Measurements from ENCODE around the gene CLCN6. TPM values are rescaled to one million over a fixed set of nuclear protein-coding genes. Genes with fewer than 3 reads are reported as not detected.

CLCN6 gene
- total RNA-seq, 1 experiment from 2014 or later: 5.1 TPM

DNA sequence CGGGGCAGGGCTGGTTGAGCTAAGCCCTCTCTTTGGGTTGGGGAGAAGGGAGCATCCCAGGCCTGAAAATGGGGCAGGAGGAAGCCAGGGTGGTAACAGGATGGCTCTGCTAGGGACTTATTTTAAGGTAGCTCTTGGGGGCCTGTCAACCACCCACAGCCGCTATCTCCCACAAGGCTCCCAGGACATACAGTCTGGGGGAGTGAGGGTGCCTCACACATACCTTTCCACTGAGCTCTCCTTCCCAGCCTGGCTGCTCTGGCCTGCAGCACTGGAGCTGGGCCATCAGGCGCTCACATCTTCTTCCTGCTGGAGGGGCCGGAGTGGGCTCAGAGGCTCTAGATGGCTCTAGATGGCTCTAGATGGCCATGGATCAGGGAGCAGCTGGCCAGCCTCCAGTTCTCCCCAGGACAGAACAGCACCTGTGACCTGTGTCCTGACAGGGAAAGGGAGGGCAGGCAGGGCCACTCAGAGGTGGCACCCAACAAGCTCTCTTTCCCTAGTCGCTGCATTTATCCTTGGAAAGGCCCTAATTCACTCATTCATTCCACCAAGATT is 63.7 kb downstream of the CLCN6 start:
- Histone ChIP-seq H3K4me3 (no peak overlapping the region), H3K27me3 (replicated peaks) (no peaks in the 10 kb centered on the region)

DNA sequence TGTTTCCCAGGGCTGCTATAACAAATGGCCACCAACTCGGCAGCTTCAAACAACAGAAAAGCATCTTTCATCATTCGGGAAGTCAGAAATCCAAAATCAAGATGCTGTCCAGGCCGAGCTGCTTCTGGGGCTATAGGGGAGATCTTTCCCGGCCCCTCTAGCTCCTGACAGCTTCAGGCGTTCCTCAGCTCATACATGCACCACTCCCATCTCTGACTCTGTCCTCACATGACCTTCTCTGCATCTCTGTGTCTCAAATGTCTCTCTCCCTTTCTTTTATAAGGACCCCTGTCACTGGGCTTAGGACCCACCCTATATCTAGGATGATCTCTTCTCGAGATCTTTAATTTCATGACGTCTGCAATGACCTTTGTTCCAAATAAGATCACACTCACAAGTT is 66.6 kb downstream of the CLCN6 start:
- H3K36me3 ChIP-seq: no peaks in the 10 kb centered on the region
- H3K4me1 ChIP-seq (replicated peaks): 0 out of 2 replicates have a peak, but pooled peaks cover 3% of the 10 kb centered on the region
- no peak overlapping the region for H3K27ac ChIP-seq
- no peaks in the 10 kb centered on the region for H3K9me3 ChIP-seq (replicated peaks)
- H3K27me3 ChIP-seq (replicated peaks): no peaks in the 10 kb centered on the region
- DNase-seq (ENCODE audit: low read depth in 1 of 2, low spot score in 2 of 2): no peak
- H3K4me3 ChIP-seq: no peak overlapping the region

More for the DNA sequence above, 63.7 kb downstream of the CLCN6 start:
- Histone ChIP-seq H3K4me1 (replicated peaks) (0 out of 2 replicates have a peak, but pooled peaks cover 3% of the 10 kb centered on the region), H3K36me3 (no peaks in the 10 kb centered on the region), H3K27ac (no peak overlapping the region), H3K9me3 (replicated peaks) (no peaks in the 10 kb centered on the region)
- no peak for DNase-seq (ENCODE audit: low read depth in 1 of 2, low spot score in 2 of 2)

DNA sequence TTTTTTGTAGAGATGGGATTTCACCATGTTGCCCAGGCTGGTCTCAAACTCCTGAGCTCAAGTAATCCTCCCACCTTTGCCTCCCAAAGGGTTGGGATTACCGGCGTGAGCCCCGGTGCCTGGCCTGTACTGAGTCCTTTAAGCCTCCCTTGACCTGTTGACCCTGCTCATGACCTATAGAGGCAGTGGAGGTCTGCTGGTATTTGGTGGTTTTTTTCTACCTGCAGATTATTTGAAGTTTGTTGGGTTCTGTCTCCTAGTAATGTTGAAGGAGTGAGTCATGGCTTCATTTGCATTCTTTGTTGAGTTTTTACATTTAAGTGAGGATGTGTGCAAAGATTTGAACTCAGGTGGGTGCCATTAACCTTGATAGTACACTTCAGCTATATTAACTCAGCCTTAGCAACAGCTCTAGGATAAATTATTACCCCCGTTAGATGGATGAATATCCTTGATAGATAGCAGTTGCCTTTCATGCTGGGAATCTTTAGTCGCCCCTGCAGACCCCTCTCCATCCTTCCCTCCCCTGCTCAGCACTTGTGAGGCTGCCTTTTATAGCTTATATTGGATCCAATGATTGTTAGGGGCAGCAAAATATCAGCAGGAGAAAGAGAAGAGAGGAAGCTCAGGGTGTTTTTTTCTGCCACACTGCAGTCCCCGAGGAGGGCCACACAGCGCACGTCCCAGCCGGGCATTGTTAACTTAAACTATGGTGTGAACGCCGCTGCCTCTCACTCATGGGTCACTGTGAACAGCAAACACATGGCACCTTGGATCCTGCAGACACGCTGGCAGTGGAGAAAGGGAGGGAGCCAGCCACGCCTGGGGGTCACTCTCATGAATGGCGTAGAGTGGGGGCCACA is 67.6 kb downstream of the CLCN6 start:
- Histone ChIP-seq H3K27ac (no peak overlapping the region), H3K9me3 (replicated peaks) (no peaks in the 10 kb centered on the region), H3K27me3 (replicated peaks) (no peaks in the 10 kb centered on the region), H3K36me3 (no peaks in the 10 kb centered on the region), H3K4me3 (no peak overlapping the region), H3K4me1 (replicated peaks) (no peaks in the 10 kb centered on the region)
- DNase-seq (ENCODE audit: low read depth in 1 of 2, low spot score in 2 of 2): no peak

DNA sequence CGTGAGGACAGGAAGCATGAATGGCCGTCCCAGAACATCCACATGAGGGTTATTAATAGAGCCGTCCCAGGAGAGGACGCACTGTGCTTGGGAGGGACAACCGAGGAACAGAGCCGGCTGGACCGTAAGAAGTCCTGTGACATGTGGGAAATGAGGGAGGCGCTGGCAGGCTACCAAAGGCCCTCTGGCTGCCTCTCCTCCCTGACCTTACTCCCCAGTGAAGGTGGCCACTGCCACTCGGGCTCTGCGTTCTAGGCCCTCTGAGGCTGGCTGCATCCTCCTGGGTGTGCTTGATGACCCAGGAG is 68.2 kb downstream of the CLCN6 start:
- no peaks in the 10 kb centered on the region for H3K36me3 ChIP-seq
- no peak overlapping the region for H3K4me3 ChIP-seq
- no peak for DNase-seq (ENCODE audit: low read depth in 1 of 2, low spot score in 2 of 2)
- H3K9me3 ChIP-seq (replicated peaks): no peaks in the 10 kb centered on the region
- no peaks in the 10 kb centered on the region for H3K27me3 ChIP-seq (replicated peaks)
- no peak overlapping the region for H3K27ac ChIP-seq
- H3K4me1 ChIP-seq (replicated peaks): no peaks in the 10 kb centered on the region

DNA sequence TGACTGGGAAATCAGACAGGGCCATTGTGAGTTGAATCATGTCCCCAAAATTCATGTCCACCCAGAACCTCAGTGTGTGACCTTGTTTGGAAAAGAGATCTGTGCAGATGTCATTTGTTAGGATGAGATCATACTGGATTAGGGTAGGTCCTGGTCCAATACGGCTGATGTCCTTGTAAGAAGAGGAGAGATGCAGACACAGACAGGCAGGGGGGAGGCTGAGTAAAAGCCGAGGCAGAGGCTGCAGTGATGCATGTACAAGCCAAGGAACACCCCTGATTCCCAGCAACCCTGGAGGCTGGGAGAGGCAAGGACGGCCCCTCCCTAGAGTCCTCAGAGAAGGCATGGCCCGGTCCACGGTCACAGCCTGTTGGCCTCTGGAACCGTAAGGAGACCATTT is 68.6 kb downstream of the CLCN6 start:
- Histone ChIP-seq H3K36me3 (no peaks in the 10 kb centered on the region), H3K27me3 (replicated peaks) (no peaks in the 10 kb centered on the region), H3K27ac (no peak overlapping the region), H3K4me3 (no peak overlapping the region), H3K9me3 (replicated peaks) (no peaks in the 10 kb centered on the region), H3K4me1 (replicated peaks) (no peaks in the 10 kb centered on the region)
- DNase-seq (ENCODE audit: low read depth in 1 of 2, low spot score in 2 of 2): no peak

DNA sequence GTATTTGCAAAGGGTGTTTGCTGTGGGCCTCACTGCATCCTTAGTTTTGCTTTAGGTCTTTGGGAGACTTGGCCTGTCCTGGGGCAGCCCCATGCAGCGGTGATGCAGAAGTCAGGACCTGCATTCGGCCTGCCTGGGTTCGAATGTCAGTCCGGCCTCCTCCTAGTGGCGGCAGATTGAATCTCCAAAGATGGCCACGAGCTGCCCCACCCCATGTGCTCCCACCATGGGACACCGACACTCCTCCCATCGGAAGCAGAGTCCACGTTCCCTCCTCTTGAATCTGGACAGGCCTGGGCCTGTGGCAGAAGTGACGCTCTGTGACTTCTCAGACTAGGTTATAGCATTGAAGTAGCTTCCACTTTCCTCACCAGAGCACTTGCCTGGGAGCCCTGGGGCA is 69.1 kb downstream of the CLCN6 start:
- no peak overlapping the region for H3K4me3 ChIP-seq
- H3K27me3 ChIP-seq (replicated peaks): no peaks in the 10 kb centered on the region
- H3K9me3 ChIP-seq (replicated peaks): no peaks in the 10 kb centered on the region
- no peak for DNase-seq (ENCODE audit: low read depth in 1 of 2, low spot score in 2 of 2)
- H3K27ac ChIP-seq: no peak overlapping the region
- H3K4me1 ChIP-seq (replicated peaks): no peaks in the 10 kb centered on the region; the same call in 1 of the 2 replicates
- no peaks in the 10 kb centered on the region for H3K36me3 ChIP-seq

DNA sequence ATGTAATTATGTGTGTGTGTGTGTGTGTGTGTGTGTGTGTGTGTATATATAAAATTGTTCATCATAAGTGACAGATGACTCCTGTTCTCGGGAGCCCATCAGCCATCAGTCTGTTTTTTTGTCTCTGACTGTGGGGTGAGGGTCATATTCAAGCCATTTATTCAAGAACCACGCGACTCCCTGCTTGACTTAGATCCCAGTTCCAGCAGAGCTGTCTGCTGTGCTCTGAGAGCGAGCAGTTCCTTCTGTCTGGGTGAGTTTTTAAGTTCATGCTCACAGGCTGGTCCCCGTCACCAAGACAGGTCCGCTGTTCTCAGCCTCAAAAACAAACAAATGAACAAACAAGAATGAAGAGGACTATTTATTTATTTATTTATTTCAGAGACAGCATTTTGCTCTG is 71.1 kb downstream of the CLCN6 start:
- no peaks in the 10 kb centered on the region for H3K27me3 ChIP-seq (replicated peaks)

DNA sequence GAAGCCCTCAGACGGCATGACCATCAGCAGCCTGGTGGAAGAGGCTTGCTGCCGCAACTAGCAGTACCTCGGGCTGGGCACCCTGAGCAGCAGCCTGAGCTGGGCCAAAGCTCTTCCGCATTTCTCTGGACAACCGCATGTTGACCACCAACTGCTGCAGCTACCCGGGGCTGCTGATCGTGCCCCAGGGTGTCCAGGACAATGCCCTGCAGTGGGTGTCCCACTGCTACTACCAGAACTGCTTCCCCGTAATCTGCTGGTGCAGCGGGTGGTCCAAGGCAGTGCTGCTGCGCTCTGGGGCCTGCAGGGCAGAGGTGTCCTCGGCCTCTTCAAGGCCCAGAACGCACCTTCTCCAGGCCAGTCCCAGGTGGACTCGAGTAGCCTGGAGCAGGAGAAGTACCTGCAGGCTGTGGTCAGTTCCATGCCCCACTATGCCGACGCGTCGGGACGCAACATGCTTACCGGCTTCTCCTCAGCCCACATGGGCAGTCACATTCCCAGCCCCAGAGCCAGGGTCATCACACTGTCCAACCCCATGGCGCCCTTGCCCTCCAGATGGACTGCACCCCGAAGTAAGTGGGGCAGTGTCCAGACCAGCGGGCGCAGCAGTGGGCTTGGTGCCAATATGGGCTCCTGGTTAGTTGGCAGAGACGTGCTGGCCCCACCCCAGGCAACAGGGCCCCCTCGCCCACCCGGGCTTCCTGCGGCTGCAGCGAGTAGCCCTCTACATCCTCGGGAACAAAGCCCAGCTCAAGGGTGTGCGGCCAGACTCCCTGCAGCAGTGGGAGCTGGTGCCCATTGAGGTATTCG is 72.3 kb downstream of the CLCN6 start:
- Histone ChIP-seq H3K27me3 (replicated peaks) (no peaks in the 10 kb centered on the region), H3K27ac (no peak overlapping the region), H3K36me3 (no peaks in the 10 kb centered on the region), H3K4me1 (replicated peaks) (no peaks in the 10 kb centered on the region; the same call in 1 of the 2 replicates), H3K4me3 (no peak overlapping the region), H3K9me3 (replicated peaks) (no peaks in the 10 kb centered on the region)
- DNase-seq (ENCODE audit: low read depth in 1 of 2, low spot score in 2 of 2): no peak

More for the DNA sequence above, 71.1 kb downstream of the CLCN6 start:
- Histone ChIP-seq H3K27ac (no peak overlapping the region), H3K4me3 (no peak overlapping the region), H3K9me3 (replicated peaks) (no peaks in the 10 kb centered on the region), H3K4me1 (replicated peaks) (no peaks in the 10 kb centered on the region; the same call in 1 of the 2 replicates), H3K36me3 (no peaks in the 10 kb centered on the region)
- DNase-seq (ENCODE audit: low read depth in 1 of 2, low spot score in 2 of 2): no peak

DNA sequence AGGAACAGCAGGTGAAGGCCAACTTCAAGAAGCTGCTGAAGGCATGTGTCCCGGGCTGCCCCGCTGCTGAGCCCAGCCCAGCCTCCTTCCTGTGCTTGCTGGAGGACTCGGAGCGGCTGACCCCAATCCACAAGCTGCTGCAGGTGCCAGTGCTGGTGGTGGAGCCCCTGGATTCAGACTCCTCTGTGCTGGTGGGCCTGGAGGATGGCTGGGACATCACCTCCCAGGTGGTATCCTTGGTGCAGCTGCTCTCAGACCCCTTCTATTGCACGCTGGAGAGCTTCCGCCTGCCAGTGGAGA is 72.8 kb downstream of the CLCN6 start:
- H3K27me3 ChIP-seq (replicated peaks): 0 out of 2 replicates have a peak, but pooled peaks cover 1% of the 10 kb centered on the region
- H3K4me1 ChIP-seq (replicated peaks): no peaks in the 10 kb centered on the region; the same call in 1 of the 2 replicates
- no peaks in the 10 kb centered on the region for H3K9me3 ChIP-seq (replicated peaks)
- DNase-seq (ENCODE audit: low read depth in 1 of 2, low spot score in 2 of 2): no peak
- H3K27ac ChIP-seq: no peak overlapping the region
- H3K36me3 ChIP-seq: no peaks in the 10 kb centered on the region
- H3K4me3 ChIP-seq: no peak overlapping the region

DNA sequence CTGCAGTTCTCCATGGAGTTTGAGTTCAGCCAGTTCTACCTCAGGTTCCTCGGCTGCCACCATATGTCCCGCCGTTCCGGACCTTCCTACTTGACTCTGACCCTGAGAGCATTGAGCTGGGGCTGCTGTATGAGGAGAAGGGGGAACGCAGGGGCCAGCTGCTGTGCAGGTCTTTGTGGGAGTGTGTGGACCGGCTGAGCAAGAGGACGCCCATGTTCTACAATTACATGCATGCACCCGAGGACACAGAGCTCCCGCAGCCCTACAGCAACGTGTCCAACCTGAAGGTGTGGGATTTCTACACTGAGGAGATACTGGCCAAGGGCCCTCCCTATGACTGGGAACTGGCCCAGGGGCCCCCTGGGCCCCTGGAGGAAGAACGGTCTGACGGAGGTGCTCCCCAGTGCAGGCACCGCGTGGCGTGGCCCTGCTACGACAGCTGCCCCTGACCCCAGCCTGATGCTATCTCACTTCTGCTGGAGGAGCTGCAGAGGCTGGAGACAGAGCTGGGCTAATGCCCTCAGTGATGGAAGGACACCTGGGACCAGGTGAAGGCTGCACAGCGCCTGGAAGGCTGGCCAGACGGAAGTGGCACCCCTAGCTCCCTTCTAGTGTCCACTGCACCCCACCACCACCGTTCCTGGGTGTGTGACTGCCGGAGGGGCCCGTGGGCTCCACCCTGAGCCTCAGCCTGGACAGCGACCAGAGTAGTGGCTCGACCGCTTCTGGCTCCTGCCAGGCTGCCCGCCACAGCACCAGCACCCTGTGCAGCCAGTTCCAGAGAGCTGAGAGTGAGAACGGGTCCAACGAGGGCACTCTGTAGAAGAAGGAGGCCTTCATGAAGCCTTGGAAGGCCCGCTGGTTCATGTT is 73.6 kb downstream of the CLCN6 start:
- DNase-seq (ENCODE audit: low read depth in 1 of 2, low spot score in 2 of 2): no peak
- Histone ChIP-seq H3K9me3 (replicated peaks) (no peaks in the 10 kb centered on the region), H3K27ac (no peak overlapping the region), H3K4me1 (replicated peaks) (no peaks in the 10 kb centered on the region; the same call in 1 of the 2 replicates), H3K4me3 (no peak overlapping the region), H3K36me3 (no peaks in the 10 kb centered on the region), H3K27me3 (replicated peaks) (0 out of 2 replicates have a peak, but pooled peaks cover 3% of the 10 kb centered on the region)

DNA sequence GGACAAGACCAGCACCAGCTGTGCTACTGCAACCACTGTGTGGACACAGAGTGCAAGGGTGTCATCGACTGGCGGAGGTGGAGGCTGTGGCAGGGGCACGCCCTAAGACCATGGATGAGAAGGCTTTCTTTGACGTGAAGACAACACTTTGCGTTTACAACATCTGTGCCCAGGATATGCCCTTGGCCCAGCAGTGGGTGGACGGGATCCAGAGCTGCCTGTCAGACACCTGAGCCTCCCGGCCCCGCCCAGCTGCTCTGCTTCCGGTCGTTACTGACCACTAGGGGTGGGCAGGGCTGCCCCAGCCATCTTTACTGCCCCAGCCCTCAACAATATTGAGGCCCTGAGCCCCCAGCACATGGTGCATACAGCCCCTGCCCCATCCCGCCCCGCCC is 74.2 kb downstream of the CLCN6 start:
- Histone ChIP-seq H3K36me3 (no peaks in the 10 kb centered on the region), H3K4me1 (replicated peaks) (no peaks in the 10 kb centered on the region; the same call in 1 of the 2 replicates), H3K27ac (no peak overlapping the region), H3K9me3 (replicated peaks) (no peaks in the 10 kb centered on the region), H3K27me3 (replicated peaks) (0 out of 2 replicates have a peak, but pooled peaks cover 3% of the 10 kb centered on the region), H3K4me3 (no peak overlapping the region)
- no peak for DNase-seq (ENCODE audit: low read depth in 1 of 2, low spot score in 2 of 2)

DNA sequence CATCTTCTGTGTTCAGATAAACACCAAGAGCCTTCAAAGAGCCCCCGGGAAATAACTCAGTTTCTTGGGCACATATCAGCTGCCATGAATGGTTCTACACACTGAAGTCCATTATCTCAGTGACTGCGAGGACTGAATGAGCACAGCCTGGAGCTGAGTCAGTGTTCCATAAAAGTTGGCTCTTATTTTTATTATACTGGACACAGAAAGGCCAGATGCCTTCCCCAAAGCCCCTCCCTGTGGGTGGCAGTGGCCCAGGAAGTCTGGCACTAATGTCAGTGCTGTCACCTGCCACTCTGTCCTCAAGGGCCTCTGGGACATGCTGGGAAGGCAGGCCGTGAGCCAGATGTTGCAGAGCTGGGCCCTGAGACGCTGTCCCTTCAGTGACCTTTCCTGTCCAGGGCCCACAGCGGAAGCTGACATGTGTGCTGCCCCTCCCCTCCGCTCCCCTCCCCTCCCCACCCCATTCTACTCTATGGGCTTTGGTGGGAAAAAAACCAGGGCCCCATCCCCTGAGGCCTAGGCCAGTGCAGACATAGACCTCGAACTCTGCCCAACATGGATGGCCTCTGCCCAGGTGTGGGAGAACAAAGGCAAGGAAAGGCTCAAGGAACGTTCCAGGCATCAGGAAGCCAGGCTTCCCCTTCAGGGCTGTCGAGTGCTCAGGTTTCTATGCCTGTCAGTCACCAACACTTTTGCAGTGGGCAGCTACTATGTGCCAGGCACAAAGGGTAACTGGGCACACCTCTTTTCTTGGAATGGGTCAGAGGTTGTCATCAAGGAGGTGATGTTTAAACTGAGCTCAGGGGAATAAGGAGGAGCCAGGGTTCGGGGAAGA is 75.1 kb downstream of the CLCN6 start:
- Histone ChIP-seq H3K27me3 (replicated peaks) (0 out of 2 replicates have a peak, but pooled peaks cover 3% of the 10 kb centered on the region), H3K36me3 (no peaks in the 10 kb centered on the region), H3K4me1 (replicated peaks) (no peaks in the 10 kb centered on the region; the same call in 1 of the 2 replicates), H3K4me3 (no peak overlapping the region), H3K9me3 (replicated peaks) (no peaks in the 10 kb centered on the region), H3K27ac (no peak overlapping the region)
- DNase-seq (ENCODE audit: low read depth in 1 of 2, low spot score in 2 of 2): no peak

Measured in SJSA1 (cell line).